Tibial nerve (tissue), 4 donors: ENCODE results near the gene CPXM1.

Experiments
- EP300 ChIP-seq, 2 donors: sonication (generic); formaldehyde crosslinking; IDR thresholded peaks; one replicate each; pipeline ENCODE4 v1.6.1; 2017; ENCODE audit warnings: antibody characterized with exemption in 2 of 2, mild to moderate bottlenecking in 1 of 2
- POLR2A ChIP-seq, 2 donors: fragments of 450-650 bp; IDR thresholded peaks; one replicate each; pipeline ENCODE4 v1.6.1; 2017; ENCODE audit warnings: antibody characterized with exemption in 2 of 2, mild to moderate bottlenecking in 2 of 2, moderate library complexity in 2 of 2
- TF ChIP-seq, protein P1 (sequence below), 5 experiments: fragments of 200-600 bp in 3 of 5; fragments of 450-650 bp in 2 of 5; sonication (generic) in 3 of 5; IDR thresholded peaks; one replicate each; pipeline ENCODE4 v1.5.1; 2016 to 2019; ENCODE audit warnings: antibody characterized with exemption in 5 of 5, mild to moderate bottlenecking in 3 of 5, moderate library complexity in 2 of 5

DNA sequence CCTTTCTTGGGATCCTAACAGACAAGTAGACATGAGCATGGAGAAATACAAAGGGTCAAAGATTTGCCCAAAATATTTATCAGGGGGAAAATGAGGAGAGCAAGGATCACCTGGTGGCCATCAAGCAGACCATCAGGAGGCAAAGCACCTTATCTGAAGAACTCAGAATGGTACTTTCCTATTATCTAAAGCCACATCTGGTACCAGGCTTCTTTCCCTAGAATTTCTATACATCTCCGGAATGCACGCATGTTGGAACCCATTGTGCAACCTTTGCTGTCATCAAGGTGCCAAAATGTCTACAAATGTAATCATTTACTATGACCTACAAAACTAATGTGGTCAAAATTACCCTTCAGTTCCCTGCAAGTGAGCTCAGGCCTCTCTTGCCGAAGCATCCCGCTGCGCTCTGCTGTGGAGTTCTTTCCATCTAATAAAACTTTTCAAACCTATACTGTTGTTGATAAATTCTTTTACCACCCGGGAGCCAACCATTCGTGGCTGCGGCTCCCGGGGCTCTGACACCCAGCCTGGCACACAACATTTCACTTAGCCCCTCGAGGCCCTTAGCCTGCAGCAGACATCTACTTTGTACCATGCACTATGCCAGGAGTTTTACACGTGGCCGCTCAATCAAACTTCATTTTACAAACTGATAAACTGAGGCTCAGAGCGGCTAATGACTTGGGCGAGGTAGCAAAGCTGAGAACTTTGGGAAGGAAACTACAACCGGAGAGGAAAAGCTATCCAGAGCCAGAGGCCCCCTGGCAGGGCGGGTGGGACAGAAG, 3.8 kb upstream of the CPXM1 start:
- TF ChIP-seq, protein P1, sequence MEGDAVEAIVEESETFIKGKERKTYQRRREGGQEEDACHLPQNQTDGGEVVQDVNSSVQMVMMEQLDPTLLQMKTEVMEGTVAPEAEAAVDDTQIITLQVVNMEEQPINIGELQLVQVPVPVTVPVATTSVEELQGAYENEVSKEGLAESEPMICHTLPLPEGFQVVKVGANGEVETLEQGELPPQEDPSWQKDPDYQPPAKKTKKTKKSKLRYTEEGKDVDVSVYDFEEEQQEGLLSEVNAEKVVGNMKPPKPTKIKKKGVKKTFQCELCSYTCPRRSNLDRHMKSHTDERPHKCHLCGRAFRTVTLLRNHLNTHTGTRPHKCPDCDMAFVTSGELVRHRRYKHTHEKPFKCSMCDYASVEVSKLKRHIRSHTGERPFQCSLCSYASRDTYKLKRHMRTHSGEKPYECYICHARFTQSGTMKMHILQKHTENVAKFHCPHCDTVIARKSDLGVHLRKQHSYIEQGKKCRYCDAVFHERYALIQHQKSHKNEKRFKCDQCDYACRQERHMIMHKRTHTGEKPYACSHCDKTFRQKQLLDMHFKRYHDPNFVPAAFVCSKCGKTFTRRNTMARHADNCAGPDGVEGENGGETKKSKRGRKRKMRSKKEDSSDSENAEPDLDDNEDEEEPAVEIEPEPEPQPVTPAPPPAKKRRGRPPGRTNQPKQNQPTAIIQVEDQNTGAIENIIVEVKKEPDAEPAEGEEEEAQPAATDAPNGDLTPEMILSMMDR (IDR thresholded peaks at IDR 0.05): no peak
- no peak for TF ChIP-seq POLR2A (IDR thresholded peaks at IDR 0.05)
- no peak for TF ChIP-seq EP300 (IDR thresholded peaks at IDR 0.05)
